Epidermal melanocyte (primary cell): Measurements from ENCODE around the gene PIEZO1.
"Not testable (repeated sequence)": the region's sequence is repeated elsewhere in the genome, so short reads cannot be mapped to it uniquely, and the experiment has no call there.

Experiments
- DNase-seq: peaks from one replicate; pipeline ENCODE4 v3.0.0; 2011; ENCODE audit warnings: low spot score; ENCODE audit not compliant: insufficient read length

Gene PIEZO1

GRCh38 chr16:88669980-88670379 lies 115.0 kb downstream of the PIEZO1 start:
- no peak for DNase-seq

- not testable (repeated sequence) for DNase-seq
Observed at GRCh38 chr16:88669493-88669892, 115.5 kb downstream of the PIEZO1 start.

- no peak for DNase-seq
Observed at GRCh38 chr16:88667461-88667860, 117.6 kb downstream of the PIEZO1 start.

DNA sequence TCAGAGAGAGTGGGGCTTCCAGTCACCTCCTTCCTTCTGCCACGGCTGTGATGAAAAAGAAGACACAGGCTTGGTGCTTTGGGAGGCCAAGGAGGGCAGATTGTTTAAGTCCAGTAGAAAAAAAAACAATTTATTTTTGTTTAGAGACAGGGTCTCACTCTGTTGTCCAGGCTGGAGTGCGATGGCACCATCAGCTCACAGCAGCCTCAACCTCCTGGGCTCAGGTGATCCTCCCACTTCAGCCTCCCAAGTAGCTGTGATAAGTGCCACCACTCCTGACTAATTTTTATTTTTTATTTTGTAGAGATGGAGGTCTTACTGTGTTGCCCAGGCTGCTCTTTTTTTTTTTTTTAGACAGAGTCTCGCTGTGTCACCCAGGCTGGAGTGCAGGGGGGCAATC lies 119.5 kb downstream of the PIEZO1 start:
- DNase-seq, result no peak
